Esophagus squamous epithelium (tissue), 4 donors: ENCODE data around the gene RET.

ENCODE experiments used
- CTCF ChIP-seq, 6 experiments: fragments of 450-650 bp in 4 of 6; fragments of 200-600 bp in 2 of 6; sonication (generic) in 2 of 6; IDR thresholded peaks; one replicate each; pipeline ENCODE4 v1.5.1; 2016 to 2019; ENCODE audit warnings: antibody characterized with exemption in 6 of 6, mild to moderate bottlenecking in 4 of 6, moderate library complexity in 4 of 6
- POLR2A ChIP-seq, 4 donors: fragments of 450-650 bp; IDR thresholded peaks; one replicate each; pipeline ENCODE4 v1.6.1; 2017; ENCODE audit warnings: antibody characterized with exemption in 4 of 4, mild to moderate bottlenecking in 4 of 4, moderate library complexity in 3 of 4

- TF ChIP-seq POLR2A (IDR thresholded peaks at IDR 0.05) = no peak
- no peak for TF ChIP-seq CTCF (IDR thresholded peaks at IDR 0.05)
These were observed 64.6 kb downstream of the RET start for GRCh38 chr10:43141421-43141820.
